GM12892 (cell line): ENCODE data around the gene ZEB2.

ENCODE experiments used
- POLR2A ChIP-seq: IDR thresholded peaks from 2 replicates; pipeline ENCODE4 v1.6.1; 2011; ENCODE audit warnings: low read depth, low read length, control low read depth
- TAF1 ChIP-seq: IDR thresholded peaks from 2 replicates; pipeline ENCODE4 v1.6.1; 2011; ENCODE audit warnings: low read depth, mild to moderate bottlenecking, control low read depth, low read length, borderline replicate concordance

GRCh38 chr2:144458541-144458940 lies 61.4 kb downstream of the ZEB2 start:
- TF ChIP-seq TAF1: no peak
- TF ChIP-seq POLR2A: no peak
